SK-N-MC (cell line): ENCODE results near the gene KLHDC10.

Experiments
- DNase-seq: peaks from one replicate; pipeline ENCODE4 v3.0.0-alpha.2; 2011; ENCODE audit warnings: low read depth, low spot score
- H3K27ac ChIP-seq: fragments of 200-600 bp; sonication (generic); 2 replicates; pipeline ENCODE4 v1.5.1; 2016; ENCODE audit warnings: mixed run types
- H3K36me3 ChIP-seq: fragments of 200-600 bp; sonication (generic); 2 replicates; pipeline ENCODE4 v1.6.1; 2017; ENCODE audit warnings: antibody characterized with exemption, low read length, mixed read lengths; ENCODE audit not compliant: insufficient read depth
- H3K4me3 ChIP-seq: fragments of 200-600 bp; sonication (generic); 2 replicates; pipeline ENCODE4 v1.5.1; 2016
- H3K9ac ChIP-seq: fragments of 200-600 bp; sonication (generic); 2 replicates; pipeline ENCODE4 v1.8.0; 2017; ENCODE audit warnings: mixed run types, mixed read lengths; ENCODE audit not compliant: insufficient read length
- H3K9me3 ChIP-seq: fragments of 200-600 bp; sonication (generic); 2 replicates; pipeline ENCODE4 v1.6.1; 2017; ENCODE audit warnings: low read depth, mild to moderate bottlenecking, antibody characterized with exemption, low read length, moderate library complexity, mixed read lengths
- EZH2 ChIP-seq: fragments of 200-600 bp; sonication (generic); IDR thresholded peaks from one replicate; pipeline ENCODE4 v1.6.1; 2017; ENCODE audit warnings: antibody characterized with exemption
- FOXP2 ChIP-seq: optimal IDR thresholded peaks from 2 replicates; pipeline ENCODE3; 2011; ENCODE audit warnings: mild to moderate bottlenecking, moderate library complexity; ENCODE audit not compliant: insufficient read depth; ENCODE audit errors: extremely low read length, control extremely low read depth
- POLR2AphosphoS5 ChIP-seq: IDR thresholded peaks from 2 replicates; pipeline ENCODE4 v1.6.1; 2012; ENCODE audit warnings: mild to moderate bottlenecking, low read depth, low read length, borderline replicate concordance

KLHDC10 gene

DNA sequence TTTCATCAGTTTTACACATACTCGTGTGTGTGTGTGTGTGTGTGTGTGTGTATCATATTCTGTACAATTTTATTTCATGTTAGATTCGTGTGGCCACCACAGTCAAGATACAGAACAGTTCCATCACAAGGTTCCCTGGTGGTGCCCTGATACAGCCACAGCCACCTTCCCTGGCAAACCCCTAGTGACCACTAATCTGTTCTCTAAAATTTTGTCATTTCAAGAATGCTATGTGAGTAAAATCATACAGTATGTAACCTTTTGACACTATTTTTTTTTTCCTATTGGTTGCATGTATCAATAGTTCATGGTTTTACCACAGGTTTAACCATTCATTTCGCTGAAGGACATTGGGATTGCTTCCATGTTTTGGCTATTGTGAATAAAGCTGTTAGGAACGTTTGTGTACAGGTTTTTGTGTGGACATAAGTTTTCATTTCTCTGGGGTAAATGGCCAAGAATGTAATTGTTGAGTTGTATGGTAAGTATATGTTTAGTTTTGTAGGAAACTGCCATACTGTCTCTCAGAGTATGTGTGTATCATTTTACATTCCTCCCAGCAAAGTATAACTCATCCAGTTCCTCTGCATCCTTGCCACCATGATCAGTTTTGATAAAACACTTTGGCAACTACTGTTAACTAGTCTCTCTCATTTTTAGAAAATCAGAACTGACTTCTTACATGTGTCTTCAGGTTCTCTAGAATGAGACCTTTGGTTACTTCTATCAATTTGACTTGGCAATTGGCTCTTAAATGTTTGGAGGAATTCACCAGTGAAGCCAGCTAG lies 20.6 kb downstream of the KLHDC10 start:
- H3K9me3 ChIP-seq: no peaks in the 10 kb centered on the region
- DNase-seq: no peak

DNA sequence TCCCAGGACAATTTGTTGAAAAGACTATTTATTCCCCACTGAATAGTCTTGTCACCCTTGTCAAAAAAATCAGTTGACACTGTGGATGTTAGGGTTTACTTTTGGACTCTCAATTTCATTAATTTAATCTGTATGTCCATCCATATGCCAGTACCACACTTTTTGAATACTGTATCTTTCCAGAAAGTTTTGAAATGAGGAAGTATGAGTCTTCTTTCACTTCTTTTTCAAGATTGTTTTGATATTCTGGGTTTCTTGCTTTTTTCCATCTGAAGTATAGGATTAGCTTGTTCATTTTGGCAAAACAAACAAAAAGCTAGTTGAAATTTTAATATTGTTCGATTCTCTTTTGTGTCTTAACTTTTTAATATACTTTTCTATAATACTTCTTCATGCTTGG lies 21.7 kb downstream of the KLHDC10 start:
- no peak for DNase-seq
- no peak overlapping the region for H3K27ac ChIP-seq
- H3K36me3 ChIP-seq: no peaks in the 10 kb centered on the region
- no peak overlapping the region for H3K4me3 ChIP-seq
- H3K9me3 ChIP-seq: no peaks in the 10 kb centered on the region
- TF ChIP-seq EZH2 (no peak), POLR2AphosphoS5 (no peak), FOXP2 (no peak)
- H3K9ac ChIP-seq: no peak overlapping the region

More for the DNA sequence above, 20.6 kb downstream of the KLHDC10 start:
- Histone ChIP-seq H3K4me3 (no peak overlapping the region), H3K9ac (no peak overlapping the region), H3K27ac (no peak overlapping the region), H3K36me3 (no peaks in the 10 kb centered on the region)
- TF ChIP-seq POLR2AphosphoS5 (no peak), EZH2 (no peak), FOXP2 (no peak)

DNA sequence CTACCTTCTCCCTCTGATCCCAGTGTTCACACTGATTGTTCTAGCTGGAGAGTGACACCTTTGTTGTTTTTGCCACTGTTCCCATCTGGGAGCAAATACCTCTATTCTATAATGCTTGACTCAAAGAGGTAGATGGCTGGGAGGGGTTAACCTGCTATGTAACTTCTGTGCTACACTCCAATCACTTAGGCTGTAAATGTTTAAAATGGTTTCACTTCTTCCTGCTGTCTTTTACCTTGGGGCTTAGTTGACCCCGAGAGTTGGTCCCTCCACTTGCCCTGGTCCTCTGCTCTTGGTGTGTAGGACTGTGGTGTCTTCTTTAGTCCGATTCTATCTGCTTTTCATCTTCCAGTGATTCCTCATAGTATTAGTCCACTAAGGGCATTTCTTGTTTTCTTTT lies 22.3 kb downstream of the KLHDC10 start:
- H3K27ac ChIP-seq: no peak overlapping the region
- no peak overlapping the region for H3K9ac ChIP-seq
- no peaks in the 10 kb centered on the region for H3K36me3 ChIP-seq
- no peaks in the 10 kb centered on the region for H3K9me3 ChIP-seq
- no peak for DNase-seq
- TF ChIP-seq FOXP2 (no peak), EZH2 (no peak), POLR2AphosphoS5 (no peak)
- H3K4me3 ChIP-seq: no peak overlapping the region

DNA sequence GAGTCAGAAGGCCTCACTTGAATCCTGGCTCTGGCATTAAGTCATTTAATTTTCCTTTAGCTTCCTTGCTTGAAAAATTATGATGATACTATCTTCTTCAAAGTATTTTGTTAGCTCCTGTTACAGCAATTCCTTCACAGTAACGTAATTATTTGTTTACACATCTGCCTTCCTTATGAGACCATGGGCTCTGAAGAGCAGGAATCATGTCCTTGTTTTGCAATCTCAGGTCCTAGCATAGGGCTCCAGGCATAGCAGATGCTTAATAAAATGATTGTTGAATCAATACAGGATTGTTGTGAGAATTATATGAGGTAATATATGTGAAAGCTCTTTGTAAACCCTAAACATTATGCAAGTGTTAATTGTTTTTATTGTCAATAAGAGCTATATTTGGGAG lies 25.5 kb downstream of the KLHDC10 start:
- DNase-seq: no peak
- H3K9ac ChIP-seq: no peak overlapping the region
- H3K4me3 ChIP-seq: no peak overlapping the region
- TF ChIP-seq FOXP2: no peak
- TF ChIP-seq EZH2: no peak
- no peak for TF ChIP-seq POLR2AphosphoS5
- no peaks in the 10 kb centered on the region for H3K36me3 ChIP-seq
- H3K9me3 ChIP-seq: no peaks in the 10 kb centered on the region
- no peak overlapping the region for H3K27ac ChIP-seq

DNA sequence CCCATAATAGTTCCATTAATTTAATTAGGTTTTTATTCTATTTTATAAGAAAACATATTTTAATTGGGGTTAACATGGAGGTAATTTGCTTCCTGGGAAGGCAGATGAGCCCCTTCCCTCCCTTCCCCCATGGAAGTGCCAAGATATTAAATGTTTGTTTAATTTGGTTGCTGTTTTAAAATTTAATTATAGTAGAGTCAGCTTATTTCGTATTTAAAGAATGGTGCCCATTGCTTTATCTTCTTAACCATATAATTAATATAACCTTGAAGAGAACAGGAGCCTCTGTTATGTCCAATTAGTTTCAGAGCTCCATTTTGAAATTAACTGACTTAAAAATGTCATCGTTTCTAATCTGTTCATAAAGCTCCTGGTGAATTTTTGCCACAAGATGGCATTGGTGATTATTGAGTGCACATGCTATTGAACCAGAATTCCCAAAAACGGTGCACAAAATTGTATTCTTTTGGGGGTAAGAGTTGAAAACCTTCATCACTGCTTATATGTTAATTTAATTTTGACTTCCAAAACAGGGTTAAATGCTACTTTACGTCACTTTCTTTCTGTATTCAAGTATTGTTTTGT lies 26.0 kb downstream of the KLHDC10 start:
- no peak for TF ChIP-seq FOXP2
- TF ChIP-seq EZH2: no peak
- Histone ChIP-seq H3K36me3 (no peaks in the 10 kb centered on the region), H3K9me3 (no peaks in the 10 kb centered on the region), H3K27ac (no peak overlapping the region), H3K4me3 (no peak overlapping the region), H3K9ac (no peak overlapping the region)
- no peak for DNase-seq

DNA sequence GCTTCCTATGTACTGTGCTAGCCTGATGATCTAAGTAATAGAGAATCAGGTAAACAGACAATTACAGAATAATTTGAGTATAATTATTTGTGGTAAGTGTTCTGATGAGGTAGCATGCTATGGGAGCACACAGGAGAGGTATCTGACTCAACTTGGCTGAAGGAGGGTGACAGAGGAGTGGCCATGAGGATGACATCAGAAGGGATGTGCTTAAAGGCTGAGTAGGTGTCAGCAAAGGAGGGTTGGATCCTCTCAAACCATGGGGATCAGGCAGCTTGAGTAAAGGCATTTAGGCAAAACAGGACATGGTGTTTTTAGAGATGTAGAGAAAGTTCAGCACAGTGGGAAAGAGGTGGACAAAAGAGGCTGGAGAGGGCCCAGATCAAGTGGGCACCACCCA lies 29.0 kb downstream of the KLHDC10 start:
- DNase-seq: no peak
- Histone ChIP-seq H3K36me3 (no peaks in the 10 kb centered on the region), H3K4me3 (no peak overlapping the region), H3K9ac (no peak overlapping the region), H3K9me3 (no peaks in the 10 kb centered on the region), H3K27ac (no peak overlapping the region)
- TF ChIP-seq FOXP2: no peak
- TF ChIP-seq POLR2AphosphoS5: no peak
- TF ChIP-seq EZH2: no peak

DNA sequence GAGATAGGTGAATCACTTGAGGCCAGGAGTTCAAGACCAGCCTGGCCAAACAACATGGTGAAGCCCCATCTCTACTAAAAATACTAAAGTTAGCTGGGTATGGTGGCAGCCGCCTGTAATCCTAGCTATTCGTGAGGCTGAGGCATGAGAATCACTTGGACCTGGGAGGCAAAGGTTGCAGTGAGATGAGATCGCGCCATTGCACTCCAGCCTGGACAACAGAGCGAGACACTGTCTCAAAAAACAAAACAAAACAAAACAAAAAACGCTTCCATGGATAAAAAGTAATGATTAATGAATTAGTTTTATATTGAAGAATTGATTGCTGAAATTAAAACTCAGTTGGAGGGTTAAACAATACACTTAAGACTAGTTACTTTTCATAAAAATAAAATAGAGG lies 32.3 kb downstream of the KLHDC10 start:
- DNase-seq: no peak
- no peaks in the 10 kb centered on the region for H3K36me3 ChIP-seq
- no peak for TF ChIP-seq FOXP2
- no peak for TF ChIP-seq EZH2
- TF ChIP-seq POLR2AphosphoS5: no peak
- H3K9ac ChIP-seq: no peak overlapping the region
- H3K27ac ChIP-seq: no peak overlapping the region
- no peaks in the 10 kb centered on the region for H3K9me3 ChIP-seq
- no peak overlapping the region for H3K4me3 ChIP-seq

DNA sequence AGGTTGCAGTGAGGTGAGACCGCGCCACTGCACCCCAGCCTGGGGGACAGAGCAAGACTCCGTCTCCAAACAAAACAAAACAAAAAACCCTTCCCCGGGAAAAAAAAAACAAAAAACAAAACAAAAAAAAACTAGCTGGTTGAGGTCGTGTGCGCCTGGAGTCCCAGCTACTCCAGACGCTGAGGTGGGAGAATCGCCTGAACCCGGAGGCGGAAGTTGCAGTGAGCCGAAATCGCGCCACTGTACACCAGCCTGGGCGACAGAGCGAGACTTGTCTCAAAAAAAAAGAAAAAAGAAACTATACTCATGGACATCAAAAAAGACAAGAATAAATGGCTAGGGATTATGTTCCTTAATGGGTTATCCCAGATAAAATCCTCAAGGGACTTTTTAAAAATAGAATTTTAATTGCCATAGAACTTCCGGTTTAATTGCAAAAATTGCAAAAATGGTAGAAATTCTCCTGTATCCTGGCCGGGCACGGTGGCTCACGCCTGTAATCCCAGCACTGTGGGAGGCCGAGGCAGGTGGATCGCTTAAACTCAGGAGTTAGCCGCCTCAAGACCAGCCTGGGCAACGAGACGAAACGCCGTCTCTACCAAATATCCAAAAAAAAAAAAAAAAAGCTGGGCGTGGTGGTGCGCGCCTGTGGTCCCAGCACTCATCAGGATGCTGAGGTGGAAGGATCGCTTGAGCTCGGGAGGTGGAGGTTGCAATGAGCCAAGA lies 37.8 kb downstream of the KLHDC10 start:
- DNase-seq: no peak
- no peak overlapping the region for H3K9ac ChIP-seq
- TF ChIP-seq POLR2AphosphoS5 (no peak), FOXP2 (no peak), EZH2 (no peak)
- no peaks in the 10 kb centered on the region for H3K9me3 ChIP-seq
- no peak overlapping the region for H3K27ac ChIP-seq
- H3K4me3 ChIP-seq: no peak overlapping the region
- H3K36me3 ChIP-seq: no peaks in the 10 kb centered on the region
